IMR-90 (cell line): ENCODE data around the gene TNPO2. TPM values are rescaled to one million over a fixed set of nuclear protein-coding genes. Genes with fewer than 3 reads are reported as not detected.

ENCODE experiments used
- ATAC-seq: fragments of 200-7000 bp; cut with Tn5 transposase; 2 replicates; pipeline ENCODE4 v1.9.1; 2020; ENCODE audit warnings: low read depth, mild to moderate bottlenecking, moderate library complexity
- BruUV-seq: library from RNA; stranded (reverse); fragments of 400-500 nt; replicated peaks from 2 replicates; lab custom pipeline; 2021; lab: Mats Ljungman, UMichigan
- CTCF ChIA-PET: fragments of 300-600 bp; formaldehyde crosslinking; extraction: SDS; loops from one replicate; lab custom pipeline; 2021; ENCODE audit warnings: antibody characterized with exemption; lab: Yijun Ruan, JAX
- POLR2A ChIA-PET: fragments of 300-600 bp; sonication (Branson Sonifier 250); formaldehyde crosslinking; loops from one replicate; lab custom pipeline; 2022; ENCODE audit warnings: antibody characterized with exemption; ENCODE audit not compliant: unreplicated experiment; lab: Charles Lee
- DNase-seq: peaks from one replicate; pipeline ENCODE4 v3.0.0; 2013
- H2AFZ ChIP-seq: replicated peaks from 2 replicates; pipeline ENCODE3; 2013; ENCODE audit warnings: low read length, mild to moderate bottlenecking; ENCODE audit not compliant: poor library complexity
- H2AK5ac ChIP-seq: 2 replicates; pipeline ENCODE4 v1.6.1; 2013; ENCODE audit warnings: low read depth, low read length, inconsistent platforms
- H2AK9ac ChIP-seq: replicated peaks from 2 replicates; pipeline ENCODE3; 2013; ENCODE audit warnings: mild to moderate bottlenecking, low read depth, low read length, moderate library complexity; ENCODE audit not compliant: poor library complexity
- H2BK120ac ChIP-seq: 2 replicates; pipeline ENCODE4 v1.6.1; 2013; ENCODE audit warnings: low read depth, low read length, inconsistent platforms
- H2BK15ac ChIP-seq: 3 replicates; pipeline ENCODE4 v1.6.1; 2013; ENCODE audit warnings: low read depth, low read length, inconsistent platforms
- H2BK20ac ChIP-seq: 2 replicates; pipeline ENCODE4 v1.6.1; 2013; ENCODE audit warnings: low read depth, mild to moderate bottlenecking, inconsistent platforms, low read length, moderate library complexity
- H2BK5ac ChIP-seq: 2 replicates; pipeline ENCODE4 v1.6.1; 2013; ENCODE audit warnings: mild to moderate bottlenecking, low read depth, low read length, inconsistent platforms; ENCODE audit not compliant: poor library complexity, severe bottlenecking
- H3K14ac ChIP-seq: replicated peaks from 2 replicates; pipeline ENCODE4 v1.6.1; 2013; ENCODE audit warnings: low read depth, low read length, inconsistent platforms
- H3K18ac ChIP-seq: 2 replicates; pipeline ENCODE4 v1.6.1; 2013; ENCODE audit warnings: low read depth, low read length, control low read depth
- H3K23ac ChIP-seq: 2 replicates; pipeline ENCODE4 v1.6.1; 2013; ENCODE audit warnings: low read depth, low read length, inconsistent platforms
- H3K27ac ChIP-seq: 2 replicates; pipeline ENCODE4 v1.5.1; 2013; ENCODE audit warnings: mild to moderate bottlenecking, control low read depth, low read length; ENCODE audit not compliant: insufficient read depth
- H3K27me3 ChIP-seq: 2 replicates; pipeline ENCODE4 v1.6.1; 2013; ENCODE audit warnings: low read length; ENCODE audit not compliant: control insufficient read depth, insufficient read depth
- H3K36me3 ChIP-seq: 2 replicates; pipeline ENCODE4 v1.6.1; 2013; ENCODE audit warnings: low read length, mixed read lengths; ENCODE audit not compliant: control insufficient read depth, insufficient read depth
- H3K4ac ChIP-seq: 2 replicates; pipeline ENCODE4 v1.6.1; 2013; ENCODE audit warnings: low read depth, low read length, inconsistent platforms
- H3K4me1 ChIP-seq: 2 replicates; pipeline ENCODE4 v1.6.1; 2013; ENCODE audit warnings: low read length, mixed read lengths; ENCODE audit not compliant: control insufficient read depth, insufficient read depth
- H3K4me2 ChIP-seq: 2 replicates; pipeline ENCODE4 v1.6.1; 2013; ENCODE audit warnings: low read depth, mild to moderate bottlenecking, control low read depth, low read length, moderate library complexity
- H3K4me3 ChIP-seq: 2 replicates; pipeline ENCODE4 v1.5.1; 2013; ENCODE audit warnings: low read depth, mild to moderate bottlenecking, control low read depth, low read length, moderate library complexity; ENCODE audit not compliant: insufficient read depth
- H3K56ac ChIP-seq: 2 replicates; pipeline ENCODE4 v1.6.1; 2013; ENCODE audit warnings: low read length, inconsistent platforms; ENCODE audit not compliant: insufficient read depth; ENCODE audit errors: extremely low read depth
- H3K79me1 ChIP-seq, 2 experiments: 2 replicates each; pipeline ENCODE4 v1.6.1; 2013; ENCODE audit warnings: low read length in 2 of 2, inconsistent platforms in 1 of 2, low read depth in 1 of 2
- H3K9ac ChIP-seq: 2 replicates; pipeline ENCODE4 v1.6.1; 2013; ENCODE audit warnings: low read depth, low read length, control low read depth
- H3K9me1 ChIP-seq: 2 replicates; pipeline ENCODE4 v1.6.1; 2013; ENCODE audit warnings: low read length, inconsistent platforms; ENCODE audit not compliant: insufficient read depth
- H3K9me3 ChIP-seq: 2 replicates; pipeline ENCODE4 v1.6.1; 2013; ENCODE audit warnings: low read length; ENCODE audit not compliant: control insufficient read depth, insufficient read depth
- H4K20me1 ChIP-seq: 2 replicates; pipeline ENCODE4 v1.6.1; 2013; ENCODE audit warnings: low read length, inconsistent platforms; ENCODE audit not compliant: insufficient read depth
- H4K5ac ChIP-seq: 2 replicates; pipeline ENCODE4 v1.6.1; 2013; ENCODE audit warnings: mild to moderate bottlenecking, low read depth, low read length, control low read depth
- H4K8ac ChIP-seq, 2 experiments: 2 replicates each; pipeline ENCODE4 v1.6.1; 2013; ENCODE audit warnings: low read depth in 2 of 2, low read length in 2 of 2, control low read depth in 1 of 2, inconsistent platforms in 1 of 2
- H4K91ac ChIP-seq: 2 replicates; pipeline ENCODE4 v1.6.1; 2013; ENCODE audit warnings: low read depth, low read length, inconsistent platforms; ENCODE audit not compliant: insufficient read depth
- BHLHE40 ChIP-seq: fragments of 150-350 bp; IDR thresholded peaks from 2 replicates; pipeline ENCODE4 v1.6.1; 2016; ENCODE audit warnings: mild to moderate bottlenecking, low read depth, low read length
- CEBPB ChIP-seq: IDR thresholded peaks from 2 replicates; pipeline ENCODE4 v1.6.1; 2012; ENCODE audit warnings: low read depth, low read length, improper control_type of control experiment
- CTCF ChIP-seq: conservative IDR thresholded peaks from 2 replicates; pipeline ENCODE4 v1.5.1; 2012; ENCODE audit warnings: mild to moderate bottlenecking, low read depth, low read length, improper control_type of control experiment
- MAFK ChIP-seq: IDR thresholded peaks from 2 replicates; pipeline ENCODE4 v1.6.1; 2012; ENCODE audit warnings: low read depth, low read length, improper control_type of control experiment
- WGBS, 2 experiments: methylation state at CpG; one replicate each; pipeline versions ENCODE4 v1.1.5 to v1.1.7; 2013; ENCODE audit warnings: missing lambda C conversion rate in 2 of 2; ENCODE audit not compliant: insufficient read length in 1 of 2; ENCODE audit errors: extremely low coverage in 2 of 2; 5-methylcytosine and 5-hydroxymethylcytosine counted together
- dilution Hi-C: fragments of 300-500 bp; cut with HindIII; formaldehyde crosslinking; loops from one replicate; pipeline ENCODE4 v1.14.3; 2018; ENCODE audit warnings: low sequenced_read_pairs; ENCODE audit not compliant: unreplicated experiment
- in situ Hi-C: fragments of 300-500 bp; cut with MboI; formaldehyde crosslinking; loops from 3 replicates; pipeline ENCODE4 v1.14.3; 2019; ENCODE audit warnings: low sequenced_read_pairs, inconsistent platforms, mixed read lengths
- intact Hi-C: fragments of 100-400 bp; cut with micrococcal nuclease; formaldehyde crosslinking; loops from 2 replicates; pipeline ENCODE4 v1.10.0; 2022
- polyA plus RNA-seq, 3 experiments: library from polyadenylated mRNA; depleted of rRNA; stranded (reverse); fragments of >200 nt; gene quantifications; 2 replicates each; pipeline ENCODE4 v1.2.3, GENCODE V29; 2012; ENCODE audit warnings: low replicate concordance in 1 of 3
- total RNA-seq: library from RNA; depleted of rRNA; stranded (reverse); fragments of >200 nt; gene quantifications from 2 replicates; pipeline ENCODE4 v1.2.3, GENCODE V29; 2012

TNPO2 gene
- total and polyA plus RNA-seq, 2 of the 4 experiments (the other 2 are of a cell fraction) = 36.0 to 77.2 TPM

GRCh38 chr19:12750851-12751250 lies 27.1 kb upstream of the TNPO2 start:
- Histone ChIP-seq H2BK20ac (no peak overlapping the region), H3K9ac (no peak overlapping the region), H3K4me1 (peaks cover 3% of the 10 kb centered on the region; the same call in 1 of the 2 replicates), H3K4me2 (no peak overlapping the region), H2AK5ac (no peak overlapping the region), H3K4ac (no peak overlapping the region), H3K14ac (no peak overlapping the region), H3K18ac (no peak overlapping the region), H4K8ac (no peak overlapping the region), H2AFZ (no peak overlapping the region), H4K5ac (no peak overlapping the region), H3K9me3 (peaks cover 5% of the 10 kb centered on the region; the same call in 1 of the 2 replicates), H2BK15ac (no peak overlapping the region), H3K36me3 (peaks cover 16% of the 10 kb centered on the region), H3K27ac (no peak overlapping the region), H4K20me1 (no peaks in the 10 kb centered on the region), H2BK120ac (no peak overlapping the region), H2BK5ac (no peak overlapping the region), H4K91ac (no peak overlapping the region), H3K27me3 (peaks cover 26% of the 10 kb centered on the region), H3K4me3 (no peak overlapping the region), H3K9me1 (no peaks in the 10 kb centered on the region), H3K23ac (no peak overlapping the region), H3K79me1 (no peaks in the 10 kb centered on the region; a peak in 1 of 4 replicates), H3K56ac (no peak overlapping the region), H2AK9ac (peak overlapping the region; percentile 80)
- intact Hi-C loops = no loop called here
- ChIA-PET CTCF (interaction anchor here (1.6 kb wide), 1 partner anchor 10 kb away, joined by 8 read pairs; no protein-coding TSS in a partner anchor), POLR2A (no interaction called here)
- DNase-seq = peak; percentile 8
- no TSS peak for BruUV-seq
- ATAC-seq = no peak
- dilution Hi-C loops = no loop called here
- 63% methylated on average over 7 of the region's 9 CpGs; no CpG with 5 or more reads in 1 of the 2 experiments for WGBS, 2 experiments
- TF ChIP-seq CTCF = no peak
- TF ChIP-seq MAFK = no peak
- no peak for TF ChIP-seq BHLHE40
- no peak for TF ChIP-seq CEBPB
- in situ Hi-C loops = no loop called here
